Right kidney (tissue), 1 donor: ENCODE measurements around the gene PCDH19.

Experiments
- DNase-seq: peaks from one replicate; pipeline ENCODE4 v3.0.0-alpha.2; 2016

PCDH19 gene

DNA sequence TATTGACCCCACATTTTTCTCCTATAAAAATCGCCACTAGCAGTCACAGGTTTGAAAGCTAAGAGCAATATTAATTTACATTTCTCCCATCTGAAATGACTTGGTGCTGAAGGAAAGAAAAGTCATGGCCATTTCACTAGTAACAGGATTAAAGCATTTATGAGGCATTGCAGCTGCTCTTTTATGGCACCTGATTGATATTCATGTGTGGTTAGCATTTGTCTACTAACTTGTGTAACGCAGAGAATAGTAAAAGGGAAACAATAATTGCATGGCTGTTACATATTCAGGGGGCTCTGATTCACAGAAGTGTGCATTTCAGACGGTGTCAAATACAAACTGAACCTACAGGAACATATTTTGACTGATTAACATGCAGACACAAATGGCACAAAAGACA, 5.2 kb downstream of the PCDH19 start:
- no peak for DNase-seq

DNA sequence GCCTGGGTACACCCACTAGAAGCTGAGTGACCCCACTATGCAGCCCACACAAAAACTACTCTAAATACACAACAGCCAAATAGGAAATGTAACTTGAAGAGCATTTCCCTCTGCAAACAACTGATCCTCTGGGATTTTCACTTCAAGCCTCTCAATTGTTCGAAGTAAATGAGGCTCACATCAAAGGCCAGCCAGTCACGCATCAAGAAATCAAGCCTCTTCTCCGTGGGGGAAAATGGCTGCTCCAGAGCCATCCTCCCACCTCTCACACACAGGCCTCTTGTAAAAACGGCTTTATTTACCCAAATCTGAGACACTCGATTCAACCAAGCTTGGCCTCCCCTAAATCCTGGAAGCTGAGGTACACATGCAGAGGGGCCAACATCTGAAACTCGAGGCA, 14.3 kb downstream of the PCDH19 start:
- no peak for DNase-seq

DNA sequence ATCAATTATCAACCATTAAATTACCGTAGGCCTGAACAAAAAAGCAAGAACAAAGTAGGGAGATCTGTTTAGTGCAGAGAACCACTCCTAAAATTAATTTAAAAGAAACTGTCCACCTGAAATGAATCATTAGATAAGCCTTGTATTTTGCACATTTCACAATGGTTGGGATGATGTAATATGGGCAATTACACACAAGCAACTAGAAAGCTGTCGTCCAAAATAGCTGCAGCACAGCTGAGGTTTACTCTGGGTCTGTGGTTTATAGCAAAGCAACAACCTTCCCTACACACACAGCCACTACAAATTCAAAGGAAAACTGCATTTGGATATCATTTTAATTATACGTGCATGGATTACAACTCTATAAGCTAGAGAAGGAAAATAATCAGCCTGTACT, 28.5 kb downstream of the PCDH19 start:
- no peak for DNase-seq

DNA sequence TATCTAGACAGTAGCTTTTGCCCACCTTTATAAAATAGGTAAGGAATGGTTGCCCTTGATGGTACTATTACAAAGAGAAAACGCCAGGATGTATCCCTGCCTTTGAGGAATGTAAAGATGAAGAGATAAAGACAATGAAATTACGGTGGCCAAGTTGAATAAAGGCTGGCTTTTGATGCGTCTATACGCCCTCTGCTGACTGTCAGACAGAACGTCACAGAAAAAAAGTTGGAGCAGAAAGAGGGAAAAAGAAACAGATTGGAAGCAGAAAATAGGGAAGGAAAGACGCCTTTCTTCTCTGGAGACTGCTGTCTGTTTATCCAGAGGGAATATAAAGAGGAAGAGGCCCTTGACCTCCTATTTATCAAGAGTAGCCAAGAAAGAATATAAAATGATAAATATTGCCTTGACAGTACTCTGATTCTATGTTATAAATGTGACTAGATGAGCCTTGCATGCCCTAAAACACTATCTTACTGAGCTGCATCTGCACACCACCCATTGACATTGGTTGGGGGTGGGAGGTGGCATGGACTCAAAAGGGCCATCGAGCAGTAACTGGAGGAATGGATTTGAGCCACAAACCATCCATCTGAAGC, 30.6 kb downstream of the PCDH19 start:
- no peak for DNase-seq

DNA sequence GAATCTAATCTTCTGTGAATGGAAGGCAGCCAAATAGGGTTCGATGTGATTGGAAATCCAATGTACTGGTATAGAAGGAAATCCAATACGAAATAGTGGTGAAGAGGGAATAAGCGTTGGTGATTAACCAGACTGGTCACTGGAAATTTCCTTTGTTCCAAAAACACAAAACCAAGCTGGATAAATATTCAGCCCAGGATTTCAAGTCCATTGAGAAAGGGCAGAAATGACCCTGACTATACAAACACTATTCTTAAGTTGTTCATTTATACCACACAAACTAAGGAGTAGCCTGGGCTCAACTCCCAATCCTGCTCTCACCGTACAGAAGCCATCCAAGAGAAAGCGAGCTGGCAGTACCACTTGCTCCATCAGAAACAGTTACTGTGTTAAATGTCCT, 32.2 kb downstream of the PCDH19 start:
- DNase-seq = no peak

DNA sequence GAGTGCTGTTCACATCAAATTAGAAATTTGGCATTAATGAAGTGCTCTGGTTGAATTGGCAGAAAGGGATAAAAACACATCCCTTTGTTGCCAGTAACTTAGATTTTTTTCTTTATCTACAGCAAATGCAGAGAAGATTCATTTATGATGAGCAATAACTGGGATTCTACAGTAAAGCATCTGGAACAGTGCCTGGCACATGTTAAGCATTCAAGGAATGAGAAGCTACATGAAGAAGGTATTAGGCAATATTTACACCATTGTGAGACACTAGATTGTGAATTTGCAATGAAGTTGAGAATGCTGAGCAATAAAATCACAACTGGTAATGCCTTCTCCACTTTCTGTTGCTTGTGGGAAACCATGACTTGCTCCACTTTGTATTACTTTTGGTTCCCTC, 33.5 kb downstream of the PCDH19 start:
- DNase-seq = no peak

DNA sequence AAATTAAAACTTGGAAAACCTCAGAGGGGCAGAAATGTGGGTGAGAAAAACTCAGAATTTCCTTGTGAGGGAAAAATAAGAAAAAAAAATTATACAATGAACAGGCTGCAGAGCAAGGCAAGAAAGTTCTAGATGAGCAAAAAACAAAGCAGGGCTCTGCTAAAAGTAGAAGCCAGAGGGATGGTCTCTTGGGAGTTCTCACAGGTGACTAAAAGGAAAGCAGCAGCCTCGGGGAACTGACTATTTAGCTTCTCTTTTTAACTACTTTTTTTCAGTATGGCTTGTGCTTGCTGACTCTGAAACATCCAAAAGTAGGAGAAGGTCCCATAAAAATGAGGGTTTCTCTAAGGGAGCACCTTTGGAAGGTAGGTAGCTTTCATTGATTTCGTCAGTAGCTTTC, 36.4 kb downstream of the PCDH19 start:
- DNase-seq = no peak

DNA sequence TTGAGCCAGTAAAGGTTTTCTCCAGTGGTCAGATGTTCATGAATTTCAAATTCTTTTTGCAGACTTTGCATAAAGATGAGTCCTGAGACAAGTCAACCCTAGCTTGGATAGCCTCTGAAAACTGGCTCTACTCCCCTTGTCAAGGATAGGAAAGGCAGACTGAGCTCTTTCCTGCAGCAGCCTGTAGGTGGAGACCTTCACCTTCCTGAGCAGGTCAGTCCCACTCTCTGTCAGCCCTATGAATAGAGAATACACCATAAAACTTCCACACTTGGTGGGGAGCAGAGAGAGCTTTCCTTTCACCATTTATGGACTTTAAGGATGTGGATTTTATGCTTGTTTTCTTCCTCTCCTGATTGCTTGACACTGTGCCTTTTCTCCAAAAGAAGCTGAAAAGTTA, 41.9 kb downstream of the PCDH19 start:
- no peak for DNase-seq

DNA sequence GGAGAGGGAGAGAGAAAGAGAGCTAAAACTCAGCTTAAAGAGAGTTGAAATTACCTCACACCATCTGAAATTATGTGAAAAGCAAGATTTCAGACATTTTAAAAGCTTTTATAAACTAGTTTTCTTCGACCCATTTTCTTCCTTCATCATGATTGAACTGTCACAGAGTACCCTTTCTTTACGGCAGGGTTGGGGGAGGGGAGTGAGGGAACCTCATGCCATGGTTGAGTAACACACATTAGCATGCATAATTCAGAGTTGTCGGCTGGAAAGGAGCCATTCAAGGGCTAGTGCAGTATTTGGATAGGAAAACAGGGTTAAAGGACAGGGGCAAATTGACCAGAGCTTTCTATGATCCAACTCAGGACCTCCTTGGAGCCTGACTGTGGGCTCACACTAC, 46.2 kb downstream of the PCDH19 start:
- no peak for DNase-seq

DNA sequence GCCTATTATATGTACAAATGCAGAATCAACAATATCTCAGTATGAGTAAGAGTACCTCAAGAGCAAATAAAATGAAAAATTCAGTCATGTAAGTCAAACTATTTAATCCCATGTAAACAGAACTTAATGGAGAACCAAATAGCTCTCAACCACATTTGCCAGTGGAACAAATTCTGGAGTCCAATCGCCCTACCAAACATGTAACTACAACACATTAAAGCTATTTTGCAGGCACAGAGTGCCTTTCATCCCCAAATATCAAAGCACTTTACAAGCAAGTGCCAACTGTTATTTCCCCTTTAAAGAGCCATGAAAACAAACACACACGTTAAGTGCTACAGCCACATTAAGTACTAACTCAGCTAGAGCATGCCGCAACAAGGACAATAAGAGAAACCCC, 51.3 kb downstream of the PCDH19 start:
- no peak for DNase-seq

DNA sequence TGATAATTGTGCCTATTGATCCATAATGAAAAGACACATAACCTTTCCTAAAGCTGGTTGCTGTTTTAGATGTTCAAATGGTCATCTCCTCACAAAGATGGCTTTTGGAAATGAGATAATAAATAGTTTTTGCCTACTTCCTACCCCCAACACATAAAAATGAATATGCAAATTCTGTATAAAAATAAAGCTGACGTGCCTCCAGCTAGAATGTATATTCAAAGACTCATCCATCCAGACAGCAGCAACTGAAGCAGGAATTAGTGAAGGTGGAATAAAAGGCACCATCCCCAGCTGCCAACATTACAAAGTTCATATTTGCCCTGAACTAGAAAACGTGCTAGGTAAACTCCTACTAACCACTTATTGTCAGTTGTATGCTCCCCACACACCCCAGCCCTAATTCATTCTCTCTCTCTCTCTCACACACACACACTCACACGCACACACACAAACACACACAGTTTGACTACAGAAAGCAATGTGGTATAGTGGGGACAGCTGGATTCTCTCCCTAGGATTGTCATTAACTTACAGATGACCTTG, 53.6 kb downstream of the PCDH19 start:
- DNase-seq = no peak

DNA sequence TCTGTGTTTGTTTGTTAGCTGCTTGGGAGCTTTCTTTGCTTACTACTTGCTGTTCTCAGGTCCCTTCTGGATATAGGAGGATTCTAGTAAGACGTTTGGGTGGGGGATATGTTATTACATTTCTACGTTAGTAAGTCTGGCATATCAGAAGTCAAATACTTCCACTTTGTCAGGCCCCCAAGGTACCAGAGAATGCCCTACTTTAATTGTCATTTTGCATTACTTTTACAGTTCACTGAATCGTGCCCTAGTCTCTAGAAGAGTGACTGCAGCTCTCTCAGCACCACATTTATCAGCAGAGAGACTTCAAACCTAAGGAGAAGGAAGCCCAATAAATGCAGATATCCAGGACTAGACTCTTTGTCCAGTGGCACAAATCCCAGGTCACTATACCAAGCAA, 54.4 kb downstream of the PCDH19 start:
- DNase-seq = no peak

DNA sequence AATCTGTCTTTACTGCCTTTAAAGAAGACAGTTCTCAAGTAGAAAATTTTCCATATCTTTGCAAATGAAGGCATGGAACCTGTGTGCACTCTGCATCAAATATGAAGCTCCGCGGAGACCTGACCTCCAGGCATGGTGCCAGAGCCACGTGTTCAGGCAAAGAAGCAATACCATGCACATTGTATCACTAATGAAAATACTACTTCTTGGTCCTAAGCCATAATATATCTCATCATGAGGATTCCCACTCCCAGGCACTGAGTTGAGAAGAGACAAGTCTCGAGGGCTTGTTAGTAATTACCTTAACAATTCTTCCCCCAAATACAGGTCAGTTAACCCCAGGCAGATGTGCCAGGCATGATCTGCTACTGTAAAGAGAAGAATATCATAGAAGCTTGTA, 56.7 kb downstream of the PCDH19 start:
- no peak for DNase-seq

DNA sequence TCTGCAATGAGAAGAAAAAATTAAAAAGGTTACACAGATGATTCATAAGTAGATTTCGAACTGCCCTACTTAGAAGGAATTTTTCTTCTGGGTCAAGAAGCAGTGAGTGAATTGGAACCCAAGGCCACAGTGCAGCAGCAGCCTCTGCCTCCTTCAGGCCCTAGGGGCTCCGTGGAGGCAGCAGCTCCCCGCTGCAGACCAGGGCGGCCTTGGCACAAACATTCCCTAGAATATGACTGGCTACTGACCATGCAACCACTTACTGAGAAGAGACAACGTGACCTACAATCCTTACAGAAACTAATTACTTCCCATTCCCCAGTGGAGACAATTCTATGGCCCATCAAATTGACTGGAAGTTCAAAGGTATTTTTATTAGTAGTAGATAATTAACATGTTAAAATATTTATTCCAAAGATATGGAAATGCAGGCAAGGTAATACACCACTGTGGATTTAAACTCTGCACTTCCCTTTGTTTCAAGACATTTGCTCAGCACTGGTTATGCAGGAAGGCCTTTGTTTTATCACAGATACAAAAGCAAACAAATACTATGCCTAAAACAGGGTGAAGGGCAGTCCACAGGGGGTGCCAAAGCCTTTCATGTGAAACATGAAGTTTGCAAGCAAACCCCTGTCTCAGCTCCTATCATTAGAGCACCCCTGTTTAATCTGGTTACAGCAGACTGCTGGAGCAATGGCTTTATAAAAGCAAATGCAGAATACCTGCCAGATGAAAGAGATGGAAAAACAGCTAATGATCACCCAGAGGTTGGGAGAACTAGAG, 59.2 kb downstream of the PCDH19 start:
- no peak for DNase-seq

DNA sequence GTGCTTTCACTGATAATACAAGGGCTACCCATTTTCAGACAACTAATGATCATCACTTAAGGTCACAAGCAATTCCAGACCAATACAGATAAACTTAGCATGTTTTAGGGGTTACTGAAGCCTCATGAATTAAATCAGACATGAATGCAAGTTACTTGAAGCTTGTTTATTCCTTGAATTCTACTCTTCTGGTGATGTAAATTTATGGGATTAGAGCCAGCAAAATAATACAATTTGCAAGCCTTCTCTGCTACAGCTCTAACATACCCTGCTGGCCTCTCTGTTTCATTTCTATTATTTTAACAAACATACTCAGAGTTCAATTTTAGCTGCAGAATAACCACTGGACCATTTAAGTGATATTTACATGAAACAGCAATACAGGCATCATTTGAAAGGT, 60.7 kb downstream of the PCDH19 start:
- no peak for DNase-seq

DNA sequence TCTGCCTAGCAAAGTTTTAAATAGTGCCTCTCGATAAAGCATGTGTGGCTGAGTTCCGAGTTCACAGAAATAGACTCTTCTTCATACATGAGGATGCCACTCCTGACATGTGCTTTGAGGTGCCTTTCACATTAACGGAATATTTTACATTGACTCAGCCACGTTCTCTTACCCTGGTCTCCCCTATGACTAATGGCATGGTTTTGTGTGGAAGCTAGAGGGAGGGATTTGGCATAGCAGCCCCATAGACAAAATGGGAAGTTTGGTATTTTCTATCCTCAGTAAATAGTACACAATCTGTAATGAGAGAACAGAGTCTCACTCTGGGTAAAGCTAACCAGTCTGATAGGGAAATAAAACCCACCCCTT, 68.9 kb downstream of the PCDH19 start:
- no peak for DNase-seq

DNA sequence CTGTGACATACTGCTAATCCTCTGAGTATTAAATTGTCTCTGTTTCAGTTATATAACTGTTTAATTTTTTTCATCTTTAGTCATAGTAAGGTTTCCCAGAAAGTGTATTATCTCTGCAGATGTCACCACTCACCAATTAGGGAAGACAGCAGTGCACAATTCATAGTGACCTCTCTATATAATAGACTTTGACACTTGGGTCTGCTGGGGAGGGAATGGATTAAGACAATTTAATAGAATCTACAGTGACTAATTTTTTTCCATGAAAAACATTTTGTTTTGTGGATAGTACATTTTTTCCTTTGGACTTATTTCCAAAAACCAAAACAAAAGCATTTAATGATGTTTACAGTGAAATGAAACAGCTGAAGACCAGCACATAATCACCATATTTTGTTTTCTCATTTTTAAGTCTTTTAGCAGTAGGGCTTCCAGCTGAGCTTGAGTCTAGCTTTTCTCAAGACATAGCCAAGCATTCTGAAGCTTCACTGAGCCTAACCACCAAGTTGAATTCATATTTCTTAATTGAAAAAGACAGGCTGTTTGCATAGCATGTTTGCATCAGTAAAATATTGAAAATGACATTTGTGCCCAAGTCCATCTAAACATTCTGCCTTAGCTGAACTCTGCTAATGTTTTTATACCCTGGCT, 69.5 kb downstream of the PCDH19 start:
- no peak for DNase-seq

DNA sequence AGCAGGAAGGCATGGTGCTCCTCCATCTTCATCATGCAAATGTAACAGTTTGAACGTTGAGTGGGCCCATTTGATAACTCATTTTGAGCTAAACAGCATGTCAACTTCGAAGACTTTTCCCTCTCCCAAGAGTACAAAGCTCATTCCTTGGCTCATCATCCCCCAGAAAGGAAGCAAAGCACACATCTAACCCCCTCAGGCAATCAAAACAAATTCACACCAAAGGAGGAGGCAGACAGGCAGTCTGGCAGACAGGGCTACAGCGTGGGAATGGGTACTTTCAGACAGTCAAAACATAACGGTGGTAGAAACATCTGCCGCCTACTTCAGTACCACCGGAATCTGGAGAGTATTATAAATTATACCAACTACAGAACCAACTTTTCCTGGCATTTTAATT, 81.7 kb downstream of the PCDH19 start:
- DNase-seq = no peak

DNA sequence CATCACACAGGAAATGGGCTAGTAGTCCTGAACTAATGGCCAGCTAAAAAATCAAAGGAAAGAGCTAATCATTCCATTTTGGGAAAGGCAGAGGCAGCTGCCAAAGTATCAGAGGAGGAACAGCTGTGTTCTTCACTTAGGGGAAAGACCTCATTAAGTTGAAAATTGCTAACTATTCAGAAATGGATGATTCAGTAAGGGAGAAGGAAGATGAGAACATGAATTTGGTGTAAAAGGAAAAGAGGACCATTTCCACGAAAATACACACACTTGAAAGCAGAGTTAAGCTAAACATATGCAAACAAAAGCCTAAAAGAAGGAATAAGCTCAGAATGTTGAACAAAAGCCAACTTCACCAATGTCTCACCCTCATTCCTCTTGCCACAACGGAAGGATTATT, 90.4 kb downstream of the PCDH19 start:
- DNase-seq = no peak

DNA sequence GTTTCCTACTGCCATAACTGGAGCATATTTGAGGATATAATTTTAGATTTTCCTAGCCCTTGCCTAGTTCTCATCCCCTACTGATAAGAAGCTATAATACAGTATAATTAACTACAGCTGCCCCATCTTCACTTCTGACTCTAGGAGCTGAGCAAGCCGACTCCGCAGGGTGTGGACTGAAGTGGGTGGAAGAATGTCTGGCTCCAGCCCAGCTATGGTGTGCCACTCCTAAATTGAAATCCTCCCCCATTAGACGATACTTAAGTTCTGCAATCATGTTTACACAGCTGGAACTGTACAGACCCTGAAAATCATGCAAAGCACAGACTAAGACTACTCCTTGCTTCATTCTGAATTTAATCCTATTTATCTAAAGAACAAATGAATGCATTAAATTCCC, 93.1 kb downstream of the PCDH19 start:
- DNase-seq = no peak

DNA sequence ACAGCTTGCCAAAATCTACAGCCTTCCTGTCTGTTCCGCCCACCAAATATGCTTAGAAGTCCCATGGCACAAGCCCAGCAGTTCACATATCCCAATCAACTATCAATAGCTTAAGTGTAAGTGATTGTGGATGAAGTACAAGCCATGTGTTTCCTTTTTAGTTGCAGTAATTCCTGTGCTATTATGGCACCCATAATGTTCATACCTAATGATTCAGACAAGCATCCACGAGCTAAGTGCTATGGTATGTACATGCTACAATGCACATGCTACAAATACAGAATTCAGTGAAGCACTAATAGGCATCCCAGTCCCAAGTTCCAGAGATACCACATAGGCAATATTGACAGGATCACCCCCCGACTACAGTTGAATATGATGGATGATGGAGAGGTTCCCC, 94.5 kb downstream of the PCDH19 start:
- no peak for DNase-seq

DNA sequence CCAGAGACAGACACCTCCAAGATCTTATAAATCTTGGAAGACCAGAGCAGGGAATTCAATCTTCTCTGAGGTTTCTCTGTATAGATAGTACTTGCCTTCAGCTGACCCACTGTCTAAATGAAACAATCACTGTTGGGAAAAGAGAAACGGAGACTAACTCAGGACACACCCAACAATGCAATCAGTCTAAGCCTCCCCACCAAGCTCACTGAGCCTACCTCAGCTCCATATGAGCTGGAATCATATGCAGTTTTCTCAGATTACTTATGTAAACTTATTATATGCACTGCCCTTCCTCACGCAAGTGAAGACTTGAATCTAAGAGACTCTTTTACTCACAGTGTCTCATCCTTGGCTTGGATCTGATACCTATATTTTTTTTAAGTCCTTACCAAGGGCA, 110.5 kb downstream of the PCDH19 start:
- no peak for DNase-seq

DNA sequence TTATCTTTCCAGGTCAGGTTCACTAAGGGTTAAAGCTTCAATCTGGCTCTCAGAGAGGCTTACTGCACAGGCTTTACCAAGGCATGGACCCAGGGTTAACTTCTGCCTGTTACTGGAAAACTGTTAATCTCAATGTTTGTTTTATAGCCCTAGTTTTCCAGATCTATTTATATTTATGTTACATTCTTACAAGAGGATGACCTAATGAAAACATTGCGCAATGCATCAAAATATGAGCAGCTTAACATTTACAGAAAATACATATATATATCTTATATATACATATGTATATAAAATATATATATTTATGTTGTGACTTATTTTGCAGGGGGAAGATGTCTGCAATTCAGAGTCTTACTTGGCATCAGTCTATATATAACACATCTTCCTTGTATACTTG, 112.3 kb downstream of the PCDH19 start:
- DNase-seq = no peak
